ENCODE measurements around the gene CNGB1.

The CNGB1 gene

DNA sequence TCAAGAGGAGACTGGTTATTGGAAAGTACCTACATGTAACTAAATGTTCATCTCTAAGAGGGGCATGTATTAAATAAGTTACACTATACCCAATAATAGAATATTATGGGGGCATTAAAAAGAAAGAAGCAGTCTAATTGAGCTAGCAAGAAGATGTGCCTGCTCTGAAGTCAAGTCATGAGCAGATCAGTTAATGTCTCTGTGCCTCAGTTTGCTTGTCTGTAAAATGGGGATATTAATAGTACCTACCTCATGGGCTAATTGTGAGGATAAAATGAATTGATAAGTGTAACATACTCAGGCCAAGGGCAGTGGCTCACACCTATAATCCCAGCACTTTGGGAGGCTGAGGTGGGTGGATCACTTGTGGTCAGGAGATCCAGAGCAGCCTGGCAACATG, 3.0 kb downstream of the CNGB1 start:
- no peaks in the 10 kb centered on the region for H3K4me1 ChIP-seq (ENCODE audit: control insufficient read depth, low read depth, low read length)

DNA sequence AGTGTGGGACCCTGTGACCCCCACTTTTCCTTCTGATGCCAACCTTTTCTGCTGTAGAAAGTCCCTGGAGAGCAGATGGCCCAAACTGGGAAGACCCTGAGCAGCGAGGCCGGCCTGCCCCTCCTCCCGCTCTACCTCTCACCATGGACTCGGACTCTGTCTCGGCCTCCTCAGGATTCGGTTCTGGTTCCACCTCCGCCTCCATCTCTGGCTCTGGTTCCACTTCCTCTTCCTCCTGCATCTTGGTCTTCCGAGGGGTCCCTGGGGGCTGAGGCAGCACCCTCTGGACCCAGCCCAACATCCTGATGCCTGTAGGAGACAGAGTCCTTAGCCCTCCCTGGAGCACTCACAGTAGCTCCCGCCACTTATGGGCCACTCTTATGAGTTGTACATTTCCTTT, 3.9 kb downstream of the CNGB1 start:
- no peaks in the 10 kb centered on the region for H3K27me3 ChIP-seq (ENCODE audit: control insufficient read depth, insufficient read depth, low read length)
- no peaks in the 10 kb centered on the region for H3K36me3 ChIP-seq (ENCODE audit: control insufficient read depth, low read depth, low read length)
- H3K9ac ChIP-seq (ENCODE audit: low read length), result no peak overlapping the region
- no peak overlapping the region for H3K27ac ChIP-seq (ENCODE audit: low read length)
- H3K9me3 ChIP-seq (ENCODE audit: control insufficient read depth, low read depth, low read length), result no peaks in the 10 kb centered on the region
- H3K4me3 ChIP-seq (ENCODE audit: low read length), result no peak overlapping the region
- H3K4me1 ChIP-seq (ENCODE audit: control insufficient read depth, low read depth, low read length), result no peaks in the 10 kb centered on the region

More for the DNA sequence above, 3.0 kb downstream of the CNGB1 start:
- Histone ChIP-seq H3K9ac (ENCODE audit: low read length) (no peak overlapping the region), H3K36me3 (ENCODE audit: control insufficient read depth, low read depth, low read length) (no peaks in the 10 kb centered on the region), H3K4me3 (ENCODE audit: low read length) (no peak overlapping the region), H3K9me3 (ENCODE audit: control insufficient read depth, low read depth, low read length) (no peaks in the 10 kb centered on the region), H3K27me3 (ENCODE audit: control insufficient read depth, insufficient read depth, low read length) (no peaks in the 10 kb centered on the region), H3K27ac (ENCODE audit: low read length) (no peak overlapping the region)

DNA sequence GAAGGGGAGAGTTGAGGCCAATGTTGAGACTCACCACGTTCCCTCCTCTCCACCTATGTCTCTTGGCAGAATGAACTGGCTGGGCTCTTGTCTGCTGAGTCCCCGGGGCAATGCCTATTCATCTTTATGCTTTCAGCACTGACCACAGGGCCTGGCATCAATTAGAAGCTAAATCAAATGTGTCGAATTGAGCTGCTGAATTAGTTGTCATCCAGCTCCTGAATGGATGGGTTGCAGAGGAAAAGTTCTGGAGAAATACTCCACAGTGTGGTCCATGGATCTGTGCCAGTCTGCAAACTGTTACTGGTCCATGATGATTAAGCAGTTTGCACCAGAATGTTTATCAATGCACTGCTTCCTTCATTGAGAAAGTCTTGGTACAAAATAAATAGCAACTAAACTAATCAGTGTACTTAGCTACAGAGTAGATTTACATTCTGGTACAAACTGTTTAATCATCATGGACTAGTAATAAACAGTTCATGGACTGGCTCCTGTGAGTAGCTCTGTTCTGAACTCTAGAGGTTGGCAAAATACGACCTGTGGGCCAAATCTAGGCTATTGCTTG, 4.6 kb downstream of the CNGB1 start:
- H3K9ac ChIP-seq (ENCODE audit: low read length), result no peak overlapping the region
- no peaks in the 10 kb centered on the region for H3K36me3 ChIP-seq (ENCODE audit: control insufficient read depth, low read depth, low read length)

GRCh38 chr16:57964157-57964700, 6.7 kb downstream of the CNGB1 start:
- no peaks in the 10 kb centered on the region for H3K9me3 ChIP-seq (ENCODE audit: control insufficient read depth, low read depth, low read length)
- H3K4me1 ChIP-seq (ENCODE audit: control insufficient read depth, low read depth, low read length), result no peaks in the 10 kb centered on the region
- H3K27ac ChIP-seq (ENCODE audit: low read length), result no peak overlapping the region
- no peak overlapping the region for H3K9ac ChIP-seq (ENCODE audit: low read length)
- H3K36me3 ChIP-seq (ENCODE audit: control insufficient read depth, low read depth, low read length), result no peaks in the 10 kb centered on the region
- no peak overlapping the region for H3K4me3 ChIP-seq (ENCODE audit: low read length)
- H3K27me3 ChIP-seq (ENCODE audit: control insufficient read depth, insufficient read depth, low read length), result no peaks in the 10 kb centered on the region

More for the DNA sequence above, 4.6 kb downstream of the CNGB1 start:
- Histone ChIP-seq H3K27me3 (ENCODE audit: control insufficient read depth, insufficient read depth, low read length) (no peaks in the 10 kb centered on the region), H3K27ac (ENCODE audit: low read length) (no peak overlapping the region), H3K9me3 (ENCODE audit: control insufficient read depth, low read depth, low read length) (no peaks in the 10 kb centered on the region), H3K4me3 (ENCODE audit: low read length) (no peak overlapping the region), H3K4me1 (ENCODE audit: control insufficient read depth, low read depth, low read length) (no peaks in the 10 kb centered on the region)

DNA sequence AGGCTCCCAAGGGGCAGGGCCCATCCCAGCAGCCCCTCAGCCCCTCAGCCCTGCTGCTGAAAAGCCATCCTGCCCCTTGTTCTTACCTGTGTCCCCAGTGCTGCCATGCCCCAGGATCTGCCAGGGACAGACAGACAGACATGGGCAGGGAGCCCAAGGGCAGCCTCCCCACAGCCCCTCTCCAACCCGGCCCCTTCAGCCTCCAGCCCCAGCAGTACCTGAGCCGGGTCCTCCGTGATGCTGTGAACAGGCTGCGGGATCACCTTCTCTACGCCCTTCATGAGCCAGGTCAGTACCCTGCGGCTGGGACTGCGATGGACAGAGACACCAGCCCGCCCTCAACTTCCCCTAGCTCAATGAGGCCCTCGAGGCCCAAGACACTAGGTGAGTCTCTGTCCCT, 8.2 kb downstream of the CNGB1 start:
- Histone ChIP-seq H3K4me1 (ENCODE audit: control insufficient read depth, low read depth, low read length) (no peaks in the 10 kb centered on the region), H3K36me3 (ENCODE audit: control insufficient read depth, low read depth, low read length) (no peaks in the 10 kb centered on the region), H3K27ac (ENCODE audit: low read length) (no peak overlapping the region), H3K9ac (ENCODE audit: low read length) (no peak overlapping the region), H3K27me3 (ENCODE audit: control insufficient read depth, insufficient read depth, low read length) (no peaks in the 10 kb centered on the region), H3K4me3 (ENCODE audit: low read length) (no peak overlapping the region), H3K9me3 (ENCODE audit: control insufficient read depth, low read depth, low read length) (no peaks in the 10 kb centered on the region)

DNA sequence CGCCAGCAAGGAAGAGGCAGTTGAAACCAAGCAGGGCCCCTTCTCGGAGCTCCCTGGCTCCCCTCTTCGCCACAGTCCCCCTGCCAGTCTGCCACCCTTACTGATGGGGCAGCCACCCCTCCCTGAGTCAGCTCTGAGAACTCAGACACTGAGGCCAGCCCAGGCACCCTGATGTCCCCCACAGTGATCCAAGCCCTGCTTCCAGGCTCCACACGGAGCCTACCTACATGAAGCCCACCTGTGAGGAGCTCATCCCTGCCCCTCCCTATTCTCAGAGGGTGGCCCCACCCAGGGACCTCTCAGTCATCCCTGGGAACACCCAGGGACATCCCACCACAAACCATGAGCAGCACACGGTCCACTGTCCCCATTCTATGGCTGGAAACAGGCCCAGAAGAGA, 8.9 kb downstream of the CNGB1 start:
- Histone ChIP-seq H3K4me3 (ENCODE audit: low read length) (no peak overlapping the region), H3K4me1 (ENCODE audit: control insufficient read depth, low read depth, low read length) (peaks cover 4% of the 10 kb centered on the region), H3K27me3 (ENCODE audit: control insufficient read depth, insufficient read depth, low read length) (no peaks in the 10 kb centered on the region), H3K27ac (ENCODE audit: low read length) (no peak overlapping the region), H3K9me3 (ENCODE audit: control insufficient read depth, low read depth, low read length) (no peaks in the 10 kb centered on the region), H3K9ac (ENCODE audit: low read length) (no peak overlapping the region), H3K36me3 (ENCODE audit: control insufficient read depth, low read depth, low read length) (no peaks in the 10 kb centered on the region)

DNA sequence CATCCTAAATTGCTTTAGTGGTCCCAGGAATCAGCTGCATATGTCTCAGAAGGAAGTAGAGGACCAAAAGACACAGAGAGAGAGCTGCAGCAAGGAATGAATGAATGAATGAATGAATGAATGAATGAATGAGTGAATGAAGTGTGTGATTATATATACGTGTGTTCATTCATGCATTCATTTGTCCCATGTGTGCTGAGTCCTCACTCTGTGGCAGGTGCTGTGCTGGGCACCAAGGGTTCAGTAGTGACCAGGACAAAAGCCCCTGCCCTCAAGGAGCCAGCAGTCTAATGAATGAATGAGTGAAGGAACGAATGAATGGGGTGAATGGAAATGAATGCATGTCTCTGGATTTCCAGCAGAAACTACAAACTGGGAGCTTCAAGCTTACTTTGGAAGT, 9.4 kb downstream of the CNGB1 start:
- Histone ChIP-seq H3K9ac (ENCODE audit: low read length) (no peak overlapping the region), H3K4me1 (ENCODE audit: control insufficient read depth, low read depth, low read length) (peaks cover 4% of the 10 kb centered on the region), H3K27me3 (ENCODE audit: control insufficient read depth, insufficient read depth, low read length) (no peaks in the 10 kb centered on the region), H3K27ac (ENCODE audit: low read length) (no peak overlapping the region), H3K9me3 (ENCODE audit: control insufficient read depth, low read depth, low read length) (no peaks in the 10 kb centered on the region), H3K4me3 (ENCODE audit: low read length) (no peak overlapping the region), H3K36me3 (ENCODE audit: control insufficient read depth, low read depth, low read length) (no peaks in the 10 kb centered on the region)

DNA sequence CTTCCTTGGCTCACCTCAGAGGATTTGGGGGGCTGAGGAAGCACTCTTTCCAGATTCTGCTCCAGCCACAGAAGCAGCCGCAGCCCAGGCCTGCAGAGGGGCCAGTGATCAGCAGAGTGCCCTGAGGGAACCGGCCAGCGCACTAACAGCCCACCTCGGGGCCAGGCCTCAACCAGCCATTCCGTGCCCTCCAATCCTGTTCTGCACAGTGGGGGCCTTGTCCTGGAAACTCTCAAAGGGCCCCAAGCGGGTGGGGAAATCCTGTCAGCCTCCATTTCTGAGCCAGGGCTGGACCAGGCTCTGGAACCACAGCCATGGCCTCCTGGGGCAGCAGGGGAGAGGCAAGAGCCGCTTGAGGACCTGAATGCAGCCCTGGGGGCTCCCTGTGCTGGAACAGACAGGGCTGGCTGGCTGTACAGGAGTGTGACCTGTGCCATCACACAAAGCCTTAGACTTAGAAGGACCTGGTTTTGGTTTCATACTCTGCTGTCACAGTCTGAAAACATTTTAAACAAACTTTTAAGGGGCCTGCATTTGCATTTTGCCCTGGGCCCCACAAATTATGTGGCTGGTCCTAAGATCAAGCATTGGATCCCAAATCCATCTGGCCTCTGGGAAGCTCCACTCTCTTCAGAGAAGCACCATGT, 10.0 kb downstream of the CNGB1 start:
- Histone ChIP-seq H3K9ac (ENCODE audit: low read length) (no peak overlapping the region), H3K27ac (ENCODE audit: low read length) (no peak overlapping the region), H3K4me3 (ENCODE audit: low read length) (no peak overlapping the region), H3K36me3 (ENCODE audit: control insufficient read depth, low read depth, low read length) (no peaks in the 10 kb centered on the region), H3K27me3 (ENCODE audit: control insufficient read depth, insufficient read depth, low read length) (no peaks in the 10 kb centered on the region), H3K9me3 (ENCODE audit: control insufficient read depth, low read depth, low read length) (no peaks in the 10 kb centered on the region), H3K4me1 (ENCODE audit: control insufficient read depth, low read depth, low read length) (peaks cover 4% of the 10 kb centered on the region)

DNA sequence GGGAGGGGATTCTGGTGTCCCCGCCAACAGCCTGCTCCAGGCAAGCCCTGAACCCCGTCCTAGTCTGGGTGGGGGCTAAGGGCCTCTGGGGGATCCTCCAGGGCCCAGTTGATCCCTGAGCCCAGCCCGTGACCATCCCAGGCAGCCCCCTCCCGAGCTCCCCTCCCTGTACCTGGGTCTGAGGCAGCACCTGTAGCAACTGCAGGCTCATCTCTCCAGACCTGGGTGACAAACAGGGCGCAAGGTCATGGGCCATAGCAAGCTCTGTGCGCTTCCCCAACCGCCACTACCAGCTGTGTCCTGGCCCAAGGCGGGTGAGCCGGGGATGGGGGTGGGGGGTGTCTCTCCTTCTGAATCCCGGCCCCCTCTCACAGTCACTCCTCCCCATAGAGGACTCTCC, 10.6 kb downstream of the CNGB1 start:
- H3K36me3 ChIP-seq (ENCODE audit: control insufficient read depth, low read depth, low read length), result no peaks in the 10 kb centered on the region
- H3K9ac ChIP-seq (ENCODE audit: low read length), result no peak overlapping the region
- peaks cover 4% of the 10 kb centered on the region for H3K4me1 ChIP-seq (ENCODE audit: control insufficient read depth, low read depth, low read length)
- H3K27me3 ChIP-seq (ENCODE audit: control insufficient read depth, insufficient read depth, low read length), result no peaks in the 10 kb centered on the region
- no peak overlapping the region for H3K27ac ChIP-seq (ENCODE audit: low read length)
- H3K9me3 ChIP-seq (ENCODE audit: control insufficient read depth, low read depth, low read length), result no peaks in the 10 kb centered on the region
- no peak overlapping the region for H3K4me3 ChIP-seq (ENCODE audit: low read length)

GRCh38 chr16:57959804-57960203, 11.1 kb downstream of the CNGB1 start:
- H3K9ac ChIP-seq (ENCODE audit: low read length), result no peak overlapping the region
- H3K36me3 ChIP-seq (ENCODE audit: control insufficient read depth, low read depth, low read length), result no peaks in the 10 kb centered on the region
- no peak overlapping the region for H3K27ac ChIP-seq (ENCODE audit: low read length)
- no peak overlapping the region for H3K4me3 ChIP-seq (ENCODE audit: low read length)
- H3K4me1 ChIP-seq (ENCODE audit: control insufficient read depth, low read depth, low read length), result peaks cover 4% of the 10 kb centered on the region
- H3K27me3 ChIP-seq (ENCODE audit: control insufficient read depth, insufficient read depth, low read length), result no peaks in the 10 kb centered on the region
- H3K9me3 ChIP-seq (ENCODE audit: control insufficient read depth, low read depth, low read length), result no peaks in the 10 kb centered on the region

- Histone ChIP-seq H3K4me1 (ENCODE audit: control insufficient read depth, low read depth, low read length) (peaks cover 4% of the 10 kb centered on the region), H3K36me3 (ENCODE audit: control insufficient read depth, low read depth, low read length) (no peaks in the 10 kb centered on the region), H3K27ac (ENCODE audit: low read length) (no peak overlapping the region), H3K9ac (ENCODE audit: low read length) (no peak overlapping the region), H3K9me3 (ENCODE audit: control insufficient read depth, low read depth, low read length) (no peaks in the 10 kb centered on the region), H3K27me3 (ENCODE audit: control insufficient read depth, insufficient read depth, low read length) (no peaks in the 10 kb centered on the region), H3K4me3 (ENCODE audit: low read length) (no peak overlapping the region)
Observed at GRCh38 chr16:57959121-57959520, 11.8 kb downstream of the CNGB1 start.

- Histone ChIP-seq H3K9ac (ENCODE audit: low read length) (no peak overlapping the region), H3K9me3 (ENCODE audit: control insufficient read depth, low read depth, low read length) (no peaks in the 10 kb centered on the region), H3K27me3 (ENCODE audit: control insufficient read depth, insufficient read depth, low read length) (no peaks in the 10 kb centered on the region), H3K4me1 (ENCODE audit: control insufficient read depth, low read depth, low read length) (peaks cover 4% of the 10 kb centered on the region), H3K27ac (ENCODE audit: low read length) (no peak overlapping the region), H3K4me3 (ENCODE audit: low read length) (no peak overlapping the region), H3K36me3 (ENCODE audit: control insufficient read depth, low read depth, low read length) (no peaks in the 10 kb centered on the region)
Observed at GRCh38 chr16:57958544-57958943, 12.4 kb downstream of the CNGB1 start.
